Thyroid gland (tissue), 4 donors: Measurements from ENCODE around the gene RNASET2.

Experiments used
- POLR2A ChIP-seq, 2 donors: fragments of 450-650 bp; IDR thresholded peaks; one replicate each; pipeline ENCODE4 v1.6.1; 2017; ENCODE audit warnings: antibody characterized with exemption in 2 of 2, mild to moderate bottlenecking in 2 of 2, moderate library complexity in 1 of 2
- TF ChIP-seq, protein P1 (sequence below), 6 experiments: fragments of 200-600 bp in 3 of 6; fragments of 450-650 bp in 3 of 6; sonication (generic) in 3 of 6; IDR thresholded peaks; one replicate each; pipeline ENCODE4 v1.5.1; 2016 to 2019; ENCODE audit warnings: antibody characterized with exemption in 6 of 6, mild to moderate bottlenecking in 2 of 6, inconsistent platforms in 1 of 6, moderate library complexity in 1 of 6

GRCh38 chr6:166925141-166925996, 31.0 kb downstream of the RNASET2 start:
- TF ChIP-seq, protein P1, sequence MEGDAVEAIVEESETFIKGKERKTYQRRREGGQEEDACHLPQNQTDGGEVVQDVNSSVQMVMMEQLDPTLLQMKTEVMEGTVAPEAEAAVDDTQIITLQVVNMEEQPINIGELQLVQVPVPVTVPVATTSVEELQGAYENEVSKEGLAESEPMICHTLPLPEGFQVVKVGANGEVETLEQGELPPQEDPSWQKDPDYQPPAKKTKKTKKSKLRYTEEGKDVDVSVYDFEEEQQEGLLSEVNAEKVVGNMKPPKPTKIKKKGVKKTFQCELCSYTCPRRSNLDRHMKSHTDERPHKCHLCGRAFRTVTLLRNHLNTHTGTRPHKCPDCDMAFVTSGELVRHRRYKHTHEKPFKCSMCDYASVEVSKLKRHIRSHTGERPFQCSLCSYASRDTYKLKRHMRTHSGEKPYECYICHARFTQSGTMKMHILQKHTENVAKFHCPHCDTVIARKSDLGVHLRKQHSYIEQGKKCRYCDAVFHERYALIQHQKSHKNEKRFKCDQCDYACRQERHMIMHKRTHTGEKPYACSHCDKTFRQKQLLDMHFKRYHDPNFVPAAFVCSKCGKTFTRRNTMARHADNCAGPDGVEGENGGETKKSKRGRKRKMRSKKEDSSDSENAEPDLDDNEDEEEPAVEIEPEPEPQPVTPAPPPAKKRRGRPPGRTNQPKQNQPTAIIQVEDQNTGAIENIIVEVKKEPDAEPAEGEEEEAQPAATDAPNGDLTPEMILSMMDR (IDR thresholded peaks at IDR 0.05): no peak
- no peak for TF ChIP-seq POLR2A (IDR thresholded peaks at IDR 0.05)
